Smooth muscle cell (in vitro differentiated cells): ENCODE data around the gene CDKAL1. TPM values are rescaled to one million over a fixed set of nuclear protein-coding genes. Genes with fewer than 3 reads are reported as not detected.
"Not testable (repeated sequence)": the region's sequence is repeated elsewhere in the genome, so short reads cannot be mapped to it uniquely, and the experiment has no call there.

ENCODE experiments used
- DNase-seq: peaks from one replicate; lab custom pipeline; 2025; ENCODE audit not compliant: unreplicated experiment; lab: John Stamatoyannopoulos, UW
- H2AFZ ChIP-seq: fragments of 200-600 bp; sonication (generic); 2 replicates; pipeline ENCODE4 v1.6.0; 2016; ENCODE audit warnings: antibody characterized with exemption, low read depth, mild to moderate bottlenecking
- H3F3A ChIP-seq: fragments of 200-600 bp; sonication (generic); 2 replicates; pipeline ENCODE4 v1.6.0; 2017; ENCODE audit warnings: antibody characterized with exemption, low read depth
- H3K27ac ChIP-seq: fragments of 200-600 bp; sonication (generic); 2 replicates; pipeline ENCODE4 v1.5.1; 2016; ENCODE audit warnings: low read depth, mild to moderate bottlenecking
- H3K27me3 ChIP-seq: fragments of 200-600 bp; sonication (generic); 2 replicates; pipeline ENCODE4 v1.6.1; 2016; ENCODE audit warnings: low read depth, mild to moderate bottlenecking
- H3K36me3 ChIP-seq: fragments of 200-600 bp; sonication (generic); 2 replicates; pipeline ENCODE4 v1.5.1; 2016; ENCODE audit warnings: low read depth
- H3K4me1 ChIP-seq: fragments of 200-600 bp; sonication (generic); 2 replicates; pipeline ENCODE4 v1.5.1; 2016; ENCODE audit warnings: low read depth
- H3K4me2 ChIP-seq: fragments of 200-600 bp; sonication (generic); 2 replicates; pipeline ENCODE4 v1.6.0; 2016; ENCODE audit warnings: mild to moderate bottlenecking
- H3K4me3 ChIP-seq: fragments of 200-600 bp; sonication (generic); 2 replicates; pipeline ENCODE4 v1.5.1; 2016; ENCODE audit warnings: mild to moderate bottlenecking
- H3K79me2 ChIP-seq: fragments of 200-600 bp; sonication (generic); 2 replicates; pipeline ENCODE4 v1.6.0; 2016; ENCODE audit warnings: low read depth, mild to moderate bottlenecking
- H3K9ac ChIP-seq: fragments of 200-600 bp; sonication (generic); 2 replicates; pipeline ENCODE4 v1.6.0; 2016; ENCODE audit warnings: low read depth
- H3K9me3 ChIP-seq: fragments of 200-600 bp; sonication (generic); replicated peaks from 2 replicates; pipeline ENCODE4 v1.5.1; 2016; ENCODE audit warnings: low read depth
- H4K20me1 ChIP-seq: fragments of 200-600 bp; sonication (generic); 2 replicates; pipeline ENCODE4 v1.6.0; 2016; ENCODE audit warnings: low read depth
- WGBS: methylation state at CpG from one replicate; pipeline ENCODE4 v1.1.7; 2016; ENCODE audit warnings: low lambda C conversion rate; 5-methylcytosine and 5-hydroxymethylcytosine counted together
- polyA plus RNA-seq: library from polyadenylated mRNA; unstranded; fragments of >200 nt; fragmentation: Nextera tagmentation; extraction: Ambion mirVana; gene quantifications from 2 replicates; pipeline ENCODE4 v1.2.1, GENCODE V29; 2016
- total RNA-seq: library from RNA; depleted of rRNA; stranded (reverse); fragments of >200 nt; gene quantifications from 2 replicates; pipeline ENCODE4 v1.2.3, GENCODE V29; 2014
- TF ChIP-seq, protein P1 (sequence below): fragments of 200-600 bp; sonication (generic); IDR thresholded peaks from 2 replicates; pipeline ENCODE4 v1.5.1; 2017; ENCODE audit warnings: borderline replicate concordance, mild to moderate bottlenecking, antibody characterized with exemption; ENCODE audit not compliant: insufficient read depth, poor library complexity, severe bottlenecking

Gene CDKAL1
- total and polyA plus RNA-seq, 2 experiments from 2014 or later, result 16.5 to 16.6 TPM

DNA sequence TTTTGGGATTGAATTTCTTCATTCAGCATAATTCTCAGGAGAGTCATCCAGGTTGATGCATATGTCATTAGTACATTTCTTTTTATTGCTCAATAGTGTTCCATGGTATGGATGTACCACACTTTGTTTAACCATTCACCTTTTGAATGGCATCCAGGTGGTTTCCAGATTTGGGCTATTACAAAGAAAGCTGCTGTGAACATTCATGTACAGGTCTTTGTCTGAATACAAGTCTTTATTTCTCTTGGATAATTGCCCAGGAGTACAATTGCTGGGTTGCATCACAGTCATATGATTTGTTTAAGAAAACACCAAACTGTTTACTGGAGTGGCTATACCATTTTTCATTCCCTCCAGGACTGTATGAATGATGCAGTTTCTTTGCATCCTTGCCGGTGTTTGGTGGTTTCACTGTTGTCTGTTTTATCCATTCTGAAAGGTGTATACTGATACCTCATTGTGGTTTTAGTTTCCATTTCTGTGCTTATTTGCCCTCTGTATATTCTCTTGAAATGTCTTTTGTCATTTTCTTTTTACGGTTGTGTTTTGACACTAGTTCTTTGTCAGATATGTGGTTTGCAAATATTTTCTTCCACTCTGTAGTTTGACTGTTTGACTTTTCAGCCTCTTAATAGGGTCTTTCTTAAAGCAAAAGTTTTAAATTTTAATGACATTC lies 8.8 kb downstream of the CDKAL1 start:
- Histone ChIP-seq H3K4me2 (no peak overlapping the region), H3K79me2 (no peaks in the 10 kb centered on the region), H3K27ac (no peak overlapping the region), H3K9ac (no peak overlapping the region), H2AFZ (no peak overlapping the region), H3K27me3 (no peaks in the 10 kb centered on the region), H3F3A (no peaks in the 10 kb centered on the region), H4K20me1 (no peaks in the 10 kb centered on the region), H3K36me3 (no peaks in the 10 kb centered on the region), H3K4me1 (peaks cover 7% of the 10 kb centered on the region), H3K9me3 (no peaks in the 10 kb centered on the region), H3K4me3 (no peak overlapping the region)
- 85% methylated on average over 2 of the region's 2 CpGs for WGBS
- DNase-seq, result no peak
- TF ChIP-seq, protein P1, sequence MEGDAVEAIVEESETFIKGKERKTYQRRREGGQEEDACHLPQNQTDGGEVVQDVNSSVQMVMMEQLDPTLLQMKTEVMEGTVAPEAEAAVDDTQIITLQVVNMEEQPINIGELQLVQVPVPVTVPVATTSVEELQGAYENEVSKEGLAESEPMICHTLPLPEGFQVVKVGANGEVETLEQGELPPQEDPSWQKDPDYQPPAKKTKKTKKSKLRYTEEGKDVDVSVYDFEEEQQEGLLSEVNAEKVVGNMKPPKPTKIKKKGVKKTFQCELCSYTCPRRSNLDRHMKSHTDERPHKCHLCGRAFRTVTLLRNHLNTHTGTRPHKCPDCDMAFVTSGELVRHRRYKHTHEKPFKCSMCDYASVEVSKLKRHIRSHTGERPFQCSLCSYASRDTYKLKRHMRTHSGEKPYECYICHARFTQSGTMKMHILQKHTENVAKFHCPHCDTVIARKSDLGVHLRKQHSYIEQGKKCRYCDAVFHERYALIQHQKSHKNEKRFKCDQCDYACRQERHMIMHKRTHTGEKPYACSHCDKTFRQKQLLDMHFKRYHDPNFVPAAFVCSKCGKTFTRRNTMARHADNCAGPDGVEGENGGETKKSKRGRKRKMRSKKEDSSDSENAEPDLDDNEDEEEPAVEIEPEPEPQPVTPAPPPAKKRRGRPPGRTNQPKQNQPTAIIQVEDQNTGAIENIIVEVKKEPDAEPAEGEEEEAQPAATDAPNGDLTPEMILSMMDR, result no peak

DNA sequence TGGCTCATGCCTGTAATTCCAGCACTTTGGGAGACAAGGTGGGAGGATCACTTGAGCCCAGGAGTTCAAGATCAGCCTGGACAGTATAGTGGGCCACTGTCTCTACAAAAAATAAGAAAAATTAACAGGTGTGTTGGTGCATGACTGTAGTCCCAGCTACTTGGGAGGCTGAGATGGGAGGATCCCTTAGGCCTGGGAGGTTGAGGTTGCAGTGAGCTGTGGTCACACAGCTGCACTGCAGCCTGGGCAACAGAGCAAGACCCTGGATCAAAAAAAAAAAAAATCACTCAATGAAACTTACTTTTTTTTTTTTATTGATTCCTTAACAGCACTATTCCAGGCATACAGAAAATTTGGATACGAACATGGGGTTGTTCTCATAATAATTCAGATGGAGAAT lies 14.0 kb downstream of the CDKAL1 start:
- TF ChIP-seq, protein P1, result no peak
- Histone ChIP-seq H2AFZ (no peak overlapping the region), H3F3A (no peaks in the 10 kb centered on the region), H3K27me3 (no peaks in the 10 kb centered on the region), H3K9me3 (no peaks in the 10 kb centered on the region), H4K20me1 (no peaks in the 10 kb centered on the region), H3K27ac (no peak overlapping the region), H3K4me2 (no peak overlapping the region), H3K4me1 (no peaks in the 10 kb centered on the region), H3K4me3 (no peak overlapping the region), H3K36me3 (no peaks in the 10 kb centered on the region), H3K9ac (no peak overlapping the region), H3K79me2 (no peaks in the 10 kb centered on the region)
- 98% methylated on average over 1 of the region's 1 CpG for WGBS
- no peak for DNase-seq

DNA sequence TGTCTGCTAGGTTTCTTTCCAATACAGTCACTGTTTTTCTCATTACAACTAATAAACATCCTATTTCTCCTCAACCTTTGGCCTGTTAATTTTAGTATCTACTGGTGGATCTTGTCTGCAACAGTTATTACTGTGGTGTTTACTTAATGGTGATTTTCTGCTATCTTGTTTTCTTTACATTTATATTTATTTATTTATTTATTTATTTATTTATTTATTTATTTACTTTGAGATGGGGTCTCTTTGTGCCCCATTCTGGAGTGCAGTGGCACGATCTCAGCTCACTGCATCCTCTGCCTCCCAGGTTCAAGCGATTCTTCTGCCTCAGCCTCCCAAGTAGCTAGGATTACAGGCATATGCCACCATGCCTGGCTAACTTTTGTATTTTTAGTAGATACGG lies 15.1 kb downstream of the CDKAL1 start:
- H3F3A ChIP-seq, H3K27ac ChIP-seq, H4K20me1 ChIP-seq, H3K9me3 ChIP-seq, H3K4me1 ChIP-seq, H3K4me3 ChIP-seq, H3K27me3 ChIP-seq, DNase-seq, H3K36me3 ChIP-seq, H3K79me2 ChIP-seq, H3K9ac ChIP-seq, H2AFZ ChIP-seq, H3K4me2 ChIP-seq: not testable (repeated sequence)
- 97% methylated on average over 3 of the region's 3 CpGs for WGBS

DNA sequence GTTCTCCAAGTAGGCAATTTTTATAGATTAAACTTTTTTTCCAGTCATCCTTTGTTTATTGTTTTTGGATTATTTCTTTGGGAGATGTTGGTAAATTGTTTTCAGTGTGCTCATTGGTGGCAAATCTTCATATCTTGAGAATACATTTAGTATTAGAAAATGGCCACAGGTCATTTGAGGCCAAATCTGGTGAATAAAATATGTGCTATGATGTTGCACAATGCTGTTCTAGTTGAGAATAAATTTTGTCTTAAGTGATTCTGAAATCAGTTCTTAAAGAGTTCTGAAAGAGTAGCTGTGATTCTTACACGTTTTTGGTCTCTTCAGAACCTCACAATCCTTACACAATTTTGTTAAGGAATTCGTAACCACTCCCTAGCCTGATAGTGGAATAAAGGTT lies 20.1 kb downstream of the CDKAL1 start:
- H3K9me3 ChIP-seq, result no peaks in the 10 kb centered on the region
- H3K79me2 ChIP-seq, result no peaks in the 10 kb centered on the region
- TF ChIP-seq, protein P1, result no peak
- H3K9ac ChIP-seq, result no peak overlapping the region
- no peak for DNase-seq
- no peaks in the 10 kb centered on the region for H4K20me1 ChIP-seq
- H3F3A ChIP-seq, result peaks cover 3% of the 10 kb centered on the region
- H3K4me3 ChIP-seq, result no peak overlapping the region
- H3K27ac ChIP-seq, result no peak overlapping the region
- H3K4me1 ChIP-seq, result no peaks in the 10 kb centered on the region
- peaks cover 3% of the 10 kb centered on the region for H3K36me3 ChIP-seq
- WGBS, result 100% methylated on average over 2 of the region's 2 CpGs
- no peak overlapping the region for H2AFZ ChIP-seq
- H3K27me3 ChIP-seq, result no peaks in the 10 kb centered on the region
- H3K4me2 ChIP-seq, result no peak overlapping the region
